SH-SY5Y (cell line): ENCODE results near the gene KLRB1.

Experiments used
- GATA2 ChIP-seq: IDR thresholded peaks from 2 replicates; pipeline ENCODE4 v1.6.1; 2011; ENCODE audit warnings: mild to moderate bottlenecking, low read depth, low read length
- GATA3 ChIP-seq: IDR thresholded peaks from 2 replicates; pipeline ENCODE4 v1.6.1; 2011; ENCODE audit warnings: low read depth, mild to moderate bottlenecking, low read length, moderate library complexity

- no peak for TF ChIP-seq GATA3
- TF ChIP-seq GATA2 = no peak
Measured at GRCh38 chr12:9640024-9640423, 32.3 kb upstream of the KLRB1 start.
